Tibial artery (tissue), 4 donors: Measurements from ENCODE around the gene TNS1.

Source experiments
- DNase-seq, 2 donors: peaks; one replicate each; pipeline ENCODE4 v3.0.0-alpha.2; 2019
- H3K27ac ChIP-seq, 2 donors: fragments of 200-600 bp; sonication (generic) in 1 of 2; 1 replicate in 1 of 2; 2 replicates in 1 of 2; pipeline ENCODE4 v1.5.1; 2018 to 2019; ENCODE audit warnings: mild to moderate bottlenecking in 1 of 2
- H3K27me3 ChIP-seq, 2 donors: fragments of 200-600 bp; sonication (generic) in 1 of 2; one replicate each; pipeline versions ENCODE4 v1.5.1 to v1.6.0; 2016 to 2019
- H3K36me3 ChIP-seq, 3 donors: fragments of 200-600 bp; sonication (generic) in 2 of 3; one replicate each; pipeline ENCODE4 v1.5.1; 2016 to 2019; ENCODE audit warnings: mild to moderate bottlenecking in 2 of 3
- H3K4me1 ChIP-seq, 4 donors: fragments of 200-600 bp; sonication (generic) in 2 of 4; 1 replicate in 3 of 4; 2 replicates in 1 of 4; pipeline ENCODE4 v1.5.1; 2016 to 2019
- H3K4me3 ChIP-seq, 2 donors: fragments of 200-600 bp; sonication (generic) in 1 of 2; 1 replicate in 1 of 2; 2 replicates in 1 of 2; pipeline ENCODE4 v1.5.1; 2018 to 2019; ENCODE audit warnings: mild to moderate bottlenecking in 2 of 2
- H3K9me3 ChIP-seq, 3 donors: fragments of 200-600 bp; sonication (generic) in 1 of 3; one replicate each; pipeline ENCODE4 v1.5.1; 2016 to 2019
- intact Hi-C: fragments of 100-400 bp; cut with DNase I; formaldehyde crosslinking; loops from one replicate; pipeline ENCODE4 v1.15.0; 2023; ENCODE audit warnings: low total_unique reads
- TF ChIP-seq, protein P1 (sequence below), 2 experiments: fragments of 200-600 bp in 1 of 2; fragments of 450-650 bp in 1 of 2; IDR thresholded peaks; one replicate each; pipeline ENCODE4 v1.5.1; 2017 to 2019; ENCODE audit warnings: antibody characterized with exemption in 2 of 2, mild to moderate bottlenecking in 1 of 2, moderate library complexity in 1 of 2

The TNS1 gene

DNA sequence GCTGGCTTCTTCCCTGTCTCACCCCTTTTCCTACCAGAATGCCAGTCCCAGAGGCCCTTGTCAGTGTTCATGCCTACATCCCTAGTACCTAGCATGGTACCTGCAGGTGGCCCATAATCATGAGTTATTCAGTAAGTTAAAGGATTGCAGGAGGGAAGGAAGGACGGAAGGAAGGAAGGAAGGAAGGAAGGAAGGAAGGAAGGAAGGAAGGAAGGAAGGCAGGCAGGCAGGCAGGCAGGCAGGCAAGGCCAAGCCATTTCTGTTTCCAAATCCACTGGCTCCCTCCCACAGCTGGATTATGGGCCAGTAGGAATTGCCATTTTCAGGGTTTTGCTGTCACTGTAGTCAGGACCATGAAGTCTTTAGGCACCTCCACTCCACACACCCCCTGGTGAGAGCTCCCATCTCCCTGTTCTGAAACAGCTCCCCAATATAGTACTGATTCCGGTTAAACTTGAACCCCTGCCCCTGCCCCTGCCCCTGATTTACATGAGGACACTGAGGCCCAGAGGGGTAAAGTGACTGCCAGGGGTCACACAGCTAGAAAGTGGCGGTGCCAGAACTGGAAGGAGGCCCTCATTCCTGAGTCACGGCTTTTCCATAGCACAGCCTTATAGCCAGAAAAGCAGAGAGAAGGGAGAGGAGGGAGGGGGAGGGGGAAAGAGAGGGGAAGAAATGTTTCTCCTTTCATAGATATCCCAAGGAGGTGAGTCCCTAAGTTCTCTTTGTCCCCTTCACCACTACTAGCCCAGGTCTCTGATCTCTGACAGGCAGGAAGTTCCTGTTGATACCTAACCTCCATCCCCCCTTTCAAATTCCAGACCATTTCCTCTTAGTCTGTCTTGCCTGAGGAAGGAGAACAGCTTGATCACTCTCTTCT lies 12.2 kb upstream of the TNS1 start:
- Histone ChIP-seq H3K4me1 (peaks cover 6 to 60% (median 50%) of the 10 kb centered on the region in 4 donors), H3K27ac (peak overlapping the region; percentile 79), H3K36me3 (no peaks in the 10 kb centered on the region), H3K27me3 (no peaks in the 10 kb centered on the region), H3K4me3 (no peak overlapping the region), H3K9me3 (no peaks in the 10 kb centered on the region)
- intact Hi-C loops = no loop called here
- DNase-seq = no peak
- TF ChIP-seq, protein P1, sequence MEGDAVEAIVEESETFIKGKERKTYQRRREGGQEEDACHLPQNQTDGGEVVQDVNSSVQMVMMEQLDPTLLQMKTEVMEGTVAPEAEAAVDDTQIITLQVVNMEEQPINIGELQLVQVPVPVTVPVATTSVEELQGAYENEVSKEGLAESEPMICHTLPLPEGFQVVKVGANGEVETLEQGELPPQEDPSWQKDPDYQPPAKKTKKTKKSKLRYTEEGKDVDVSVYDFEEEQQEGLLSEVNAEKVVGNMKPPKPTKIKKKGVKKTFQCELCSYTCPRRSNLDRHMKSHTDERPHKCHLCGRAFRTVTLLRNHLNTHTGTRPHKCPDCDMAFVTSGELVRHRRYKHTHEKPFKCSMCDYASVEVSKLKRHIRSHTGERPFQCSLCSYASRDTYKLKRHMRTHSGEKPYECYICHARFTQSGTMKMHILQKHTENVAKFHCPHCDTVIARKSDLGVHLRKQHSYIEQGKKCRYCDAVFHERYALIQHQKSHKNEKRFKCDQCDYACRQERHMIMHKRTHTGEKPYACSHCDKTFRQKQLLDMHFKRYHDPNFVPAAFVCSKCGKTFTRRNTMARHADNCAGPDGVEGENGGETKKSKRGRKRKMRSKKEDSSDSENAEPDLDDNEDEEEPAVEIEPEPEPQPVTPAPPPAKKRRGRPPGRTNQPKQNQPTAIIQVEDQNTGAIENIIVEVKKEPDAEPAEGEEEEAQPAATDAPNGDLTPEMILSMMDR (IDR thresholded peaks at IDR 0.05) = no peak

DNA sequence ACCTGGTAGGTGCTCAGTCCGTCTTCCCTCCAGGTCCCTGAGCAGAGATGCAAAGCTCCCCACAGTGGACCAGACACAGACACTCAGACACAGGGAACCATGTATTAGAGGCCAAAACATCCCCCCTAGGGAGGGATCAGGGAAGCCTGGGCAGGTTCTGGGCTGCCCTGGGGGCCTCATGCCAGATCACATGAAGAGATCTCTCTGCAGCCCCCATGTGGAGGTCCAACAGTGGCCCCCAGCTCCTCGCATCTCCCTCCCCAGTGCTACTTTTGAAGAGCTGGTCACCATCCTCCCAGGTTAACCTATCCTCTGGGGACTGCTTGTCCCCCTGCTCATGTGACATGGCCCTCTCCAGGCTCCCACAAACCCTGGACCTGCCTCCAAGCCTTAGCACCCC lies 10.5 kb upstream of the TNS1 start:
- Histone ChIP-seq H3K27ac (no peak overlapping the region), H3K27me3 (no peaks in the 10 kb centered on the region), H3K9me3 (no peaks in the 10 kb centered on the region), H3K4me3 (no peak overlapping the region), H3K36me3 (no peaks in the 10 kb centered on the region), H3K4me1 (peaks cover 6 to 71% (median 56%) of the 10 kb centered on the region in 4 donors)
- TF ChIP-seq, protein P1 (IDR thresholded peaks at IDR 0.05) = no peak
- intact Hi-C loops = no loop called here
- no peak for DNase-seq

DNA sequence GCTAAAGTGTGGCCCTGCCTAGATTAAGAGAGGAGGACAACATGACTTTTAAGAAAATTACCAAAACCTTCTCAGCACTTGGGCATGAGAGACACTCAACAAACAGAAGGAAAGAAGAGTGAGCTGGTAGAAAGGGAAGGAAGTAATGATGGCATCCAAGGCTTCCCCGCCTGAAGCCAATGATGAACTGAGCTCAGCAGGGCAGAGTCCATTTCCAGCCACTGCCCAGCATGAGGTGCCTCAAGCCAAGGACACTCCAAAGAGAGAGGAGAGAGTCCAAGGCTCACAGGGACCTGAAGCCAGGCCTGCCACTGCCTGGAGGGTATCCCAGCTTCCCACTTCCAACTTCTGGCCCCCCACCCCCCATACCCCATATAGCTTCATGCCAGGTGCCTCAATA lies 9.5 kb upstream of the TNS1 start:
- no peaks in the 10 kb centered on the region for H3K9me3 ChIP-seq
- no peak overlapping the region for H3K27ac ChIP-seq
- intact Hi-C loops = no loop called here
- DNase-seq = no peak
- H3K4me1 ChIP-seq = peaks cover 4 to 62% (median 48%) of the 10 kb centered on the region in 4 donors
- no peak overlapping the region for H3K4me3 ChIP-seq
- no peaks in the 10 kb centered on the region for H3K36me3 ChIP-seq
- no peaks in the 10 kb centered on the region for H3K27me3 ChIP-seq
- TF ChIP-seq, protein P1 (IDR thresholded peaks at IDR 0.05) = no peak

DNA sequence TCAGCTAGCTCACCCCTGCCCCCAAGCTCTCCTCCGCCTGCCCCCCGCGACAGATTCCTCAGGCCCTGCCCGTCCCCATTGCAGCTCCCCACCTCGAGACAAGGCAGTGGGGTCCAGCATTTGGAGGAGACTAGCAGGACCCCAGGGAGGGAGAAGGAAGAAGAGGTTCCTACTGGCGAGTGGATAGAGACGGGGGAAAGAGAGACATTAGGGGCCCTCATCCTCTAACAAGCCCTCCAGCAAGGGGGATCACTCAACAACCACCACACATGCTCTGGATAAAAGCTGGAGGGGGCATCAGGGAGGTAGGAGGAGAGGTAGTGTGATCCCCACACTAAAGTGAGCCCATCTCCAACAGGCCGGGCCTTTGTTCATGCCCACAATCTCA lies 8.9 kb upstream of the TNS1 start:
- no peaks in the 10 kb centered on the region for H3K9me3 ChIP-seq
- no peak for DNase-seq
- H3K36me3 ChIP-seq = no peaks in the 10 kb centered on the region
- H3K4me1 ChIP-seq = peaks cover 0 to 56% (median 42%) of the 10 kb centered on the region in 4 donors
- H3K27ac ChIP-seq = no peak overlapping the region
- no peak overlapping the region for H3K4me3 ChIP-seq
- TF ChIP-seq, protein P1 (IDR thresholded peaks at IDR 0.05) = no peak
- intact Hi-C loops = no loop called here
- no peaks in the 10 kb centered on the region for H3K27me3 ChIP-seq

DNA sequence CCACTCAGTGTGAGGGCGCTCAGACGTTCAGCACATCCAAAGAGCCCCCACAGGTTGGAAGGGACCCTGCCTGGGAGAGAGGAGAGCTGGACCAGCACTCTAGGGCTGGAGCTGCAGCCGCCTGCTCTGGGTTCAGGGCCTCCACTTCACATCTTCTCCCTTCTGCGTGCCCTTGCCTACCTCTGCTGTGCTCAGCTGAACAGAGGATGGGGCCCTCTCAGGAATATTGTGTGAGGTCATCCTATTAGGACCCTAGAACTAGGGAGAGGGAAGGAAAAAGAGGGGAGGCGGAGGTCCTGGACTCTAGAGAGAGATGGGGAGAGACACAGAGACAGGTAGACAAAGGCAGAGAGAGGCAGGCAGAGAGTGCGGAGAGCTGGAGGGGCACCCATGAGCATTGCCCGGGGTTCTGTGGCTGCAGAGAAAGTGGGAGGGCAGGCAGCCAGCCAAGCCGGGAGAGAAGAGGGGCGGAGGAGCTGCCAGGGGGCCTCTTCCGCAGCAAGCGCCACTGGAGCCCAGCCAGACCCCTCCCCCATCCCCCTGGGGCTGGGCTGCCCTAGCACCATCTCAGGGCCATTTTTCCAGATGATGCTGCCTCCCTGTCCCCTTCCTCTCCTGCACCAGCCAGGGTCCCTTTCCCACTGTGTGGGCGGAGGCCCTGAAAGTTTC lies 8.3 kb upstream of the TNS1 start:
- TF ChIP-seq, protein P1 (IDR thresholded peaks at IDR 0.05) = no peak
- intact Hi-C loops = no loop called here
- Histone ChIP-seq H3K4me3 (peak overlapping the region; percentile 54 to 69), H3K27ac (peak overlapping the region in 1 of 2 donors; percentile 64), H3K4me1 (peaks cover 0 to 52% (median 37%) of the 10 kb centered on the region in 4 donors), H3K27me3 (no peaks in the 10 kb centered on the region), H3K9me3 (no peaks in the 10 kb centered on the region), H3K36me3 (no peaks in the 10 kb centered on the region)
- DNase-seq = no peak
